Keratinocyte (primary cell): ENCODE results near the gene GOLGA6A. TPM values are rescaled to one million over a fixed set of nuclear protein-coding genes. Genes with fewer than 3 reads are reported as not detected.
"Not testable (repeated sequence)": the region's sequence is repeated elsewhere in the genome, so short reads cannot be mapped to it uniquely, and the experiment has no call there.

Source experiments
- DNase-seq: peaks from one replicate; pipeline ENCODE4 v3.0.0-alpha.2; 2011; ENCODE audit warnings: low read depth, missing footprints, low spot score
- FAIRE-seq: peaks from 2 replicates; lab custom pipeline; 2011; peaks lifted over from hg19 to GRCh38; lab: Jason Lieb, UNC
- H2AFZ ChIP-seq: 2 replicates; pipeline ENCODE4 v1.6.0; 2012; ENCODE audit warnings: low read length, control low read depth, inconsistent platforms; ENCODE audit not compliant: control insufficient read depth
- H3K27ac ChIP-seq: 2 replicates; pipeline ENCODE4 v1.5.1; 2011; ENCODE audit warnings: low read length; ENCODE audit not compliant: control insufficient read depth, insufficient read depth
- H3K27me3 ChIP-seq: 3 replicates; pipeline ENCODE4 v1.6.0; 2011; ENCODE audit warnings: low read length; ENCODE audit not compliant: control insufficient read depth, insufficient read depth; ENCODE audit errors: extremely low read depth
- H3K36me3 ChIP-seq, 2 experiments: 2 replicates in 1 of 2; 3 replicates in 1 of 2; pipeline ENCODE4 v1.5.1; 2011; ENCODE audit warnings: low read length in 2 of 2, mild to moderate bottlenecking in 1 of 2; ENCODE audit not compliant: control insufficient read depth in 2 of 2, insufficient read depth in 2 of 2; ENCODE audit errors: extremely low read depth in 1 of 2
- H3K4me1 ChIP-seq: 3 replicates; pipeline ENCODE4 v1.5.1; 2011; ENCODE audit warnings: low read length; ENCODE audit not compliant: control insufficient read depth, insufficient read depth; ENCODE audit errors: extremely low read depth
- H3K4me2 ChIP-seq: 3 replicates; pipeline ENCODE4 v1.6.0; 2011; ENCODE audit warnings: low read depth, low read length; ENCODE audit not compliant: control insufficient read depth, insufficient read depth; ENCODE audit errors: extremely low read depth
- H3K4me3 ChIP-seq, 3 experiments: fragments of 200-600 bp in 1 of 3; sonication (generic) in 1 of 3; 2 replicates in 2 of 3; 3 replicates in 1 of 3; pipeline ENCODE4 v1.5.1; 2011 to 2016; ENCODE audit warnings: low read length in 3 of 3, mild to moderate bottlenecking in 3 of 3, control low read depth in 2 of 3, inconsistent platforms in 1 of 3, low read depth in 1 of 3, mixed read lengths in 1 of 3, mixed run types in 1 of 3, moderate library complexity in 1 of 3; ENCODE audit not compliant: control insufficient read depth in 2 of 3, insufficient read depth in 2 of 3; ENCODE audit errors: extremely low read depth in 1 of 3
- H3K79me2 ChIP-seq: 2 replicates; pipeline ENCODE4 v1.6.0; 2012; ENCODE audit warnings: low read length; ENCODE audit not compliant: control insufficient read depth, insufficient read depth
- H3K9ac ChIP-seq: 3 replicates; pipeline ENCODE4 v1.6.0; 2011; ENCODE audit warnings: low read length; ENCODE audit not compliant: control insufficient read depth, insufficient read depth; ENCODE audit errors: extremely low read depth
- H3K9me1 ChIP-seq: 3 replicates; pipeline ENCODE4 v1.6.0; 2011; ENCODE audit warnings: low read length; ENCODE audit not compliant: control insufficient read depth, insufficient read depth; ENCODE audit errors: extremely low read depth
- H3K9me3 ChIP-seq: 2 replicates; pipeline ENCODE4 v1.5.1; 2012; ENCODE audit warnings: low read depth, low read length; ENCODE audit not compliant: control insufficient read depth
- H4K20me1 ChIP-seq: 3 replicates; pipeline ENCODE4 v1.6.0; 2011; ENCODE audit warnings: low read length; ENCODE audit not compliant: control insufficient read depth, insufficient read depth; ENCODE audit errors: extremely low read depth
- CTCF ChIP-seq, 3 experiments: IDR thresholded peaks in 1 of 3; conservative IDR thresholded peaks in 1 of 3; optimal IDR thresholded peaks in 1 of 3; 2 replicates in 2 of 3; 3 replicates in 1 of 3; pipeline versions ENCODE3 to v1.5.1; 2011; ENCODE audit warnings: low read length in 3 of 3, mild to moderate bottlenecking in 3 of 3, moderate library complexity in 2 of 3, control low read depth in 1 of 3, inconsistent platforms in 1 of 3; ENCODE audit not compliant: insufficient read depth in 2 of 3; ENCODE audit errors: extremely low read depth in 1 of 3
- EZH2 ChIP-seq: IDR thresholded peaks from one replicate; pipeline ENCODE4 v1.6.1; 2012; ENCODE audit warnings: inconsistent platforms, mild to moderate bottlenecking, low read length, moderate library complexity
- dilution Hi-C: fragments of 300-500 bp; cut with MboI; formaldehyde crosslinking; loops from one replicate; pipeline ENCODE4 v1.7.0; 2020; ENCODE audit warnings: low sequenced_read_pairs; ENCODE audit not compliant: extremely low pct_ligation_motif_present
- polyA plus RNA-seq, 5 experiments: library from polyadenylated mRNA; depleted of rRNA in 3 of 5; stranded (reverse) in 3 of 5; stranded (forward) in 1 of 5; unstranded in 1 of 5; fragments of >200 nt; gene quantifications; 1 replicate in 1 of 5; 2 replicates in 3 of 5; 3 replicates in 1 of 5; pipeline versions ENCODE4 v1.2.1 to v1.2.3, GENCODE V29; 2011 to 2012; ENCODE audit warnings: missing spikeins in 2 of 5, low read depth in 1 of 5, low replicate concordance in 1 of 5

Gene GOLGA6A
- polyA plus RNA-seq, 1 donor (not counting 4 experiments of a cell fraction or from before 2014, with no cell fraction given): not detected

- H3K4me1 ChIP-seq, H3K27ac ChIP-seq, H3K79me2 ChIP-seq, H3K9me3 ChIP-seq, DNase-seq, H3K4me3 ChIP-seq, H3K9me1 ChIP-seq, FAIRE-seq, H2AFZ ChIP-seq, H3K36me3 ChIP-seq, H3K27me3 ChIP-seq, dilution Hi-C loops, H4K20me1 ChIP-seq, H3K4me2 ChIP-seq, H3K9ac ChIP-seq: not testable (repeated sequence)
Measured at GRCh38 chr15:74063425-74064146, 18.8 kb downstream of the GOLGA6A start.

GRCh38 chr15:74062671-74063070 lies 19.7 kb downstream of the GOLGA6A start:
- no peak overlapping the region for H3K27ac ChIP-seq
- H3K9me3 ChIP-seq: peaks cover 2% of the 10 kb centered on the region
- H4K20me1 ChIP-seq: no peaks in the 10 kb centered on the region
- no peak for FAIRE-seq
- H3K4me2 ChIP-seq: no peak overlapping the region
- no peak overlapping the region for H3K9ac ChIP-seq
- no peak overlapping the region for H2AFZ ChIP-seq
- H3K79me2 ChIP-seq: no peaks in the 10 kb centered on the region
- no peaks in the 10 kb centered on the region for H3K9me1 ChIP-seq
- DNase-seq: no peak
- TF ChIP-seq EZH2 (no peak), CTCF (optimal IDR thresholded peaks at IDR 0.05 in 1 of 3, IDR thresholded peaks at IDR 0.05 in 1 of 3, conservative IDR thresholded peaks at IDR 0.05 in 1 of 3; ENCODE audit: extremely low read depth in 1 of 3, insufficient read depth in 2 of 3, low read length in 3 of 3) (no peak)
- no peak overlapping the region for H3K4me3 ChIP-seq
- no peaks in the 10 kb centered on the region for H3K27me3 ChIP-seq
- H3K4me1 ChIP-seq: no peaks in the 10 kb centered on the region
- dilution Hi-C loops: no loop called here
- no peaks in the 10 kb centered on the region for H3K36me3 ChIP-seq

GRCh38 chr15:74062236-74062635 lies 20.1 kb downstream of the GOLGA6A start:
- Histone ChIP-seq H3K27ac (no peak overlapping the region), H3K4me2 (no peak overlapping the region), H3K4me3 (no peak overlapping the region), H3K9ac (no peak overlapping the region), H3K4me1 (no peaks in the 10 kb centered on the region), H3K36me3 (no peaks in the 10 kb centered on the region), H2AFZ (no peak overlapping the region), H3K27me3 (no peaks in the 10 kb centered on the region), H3K9me1 (no peaks in the 10 kb centered on the region), H4K20me1 (no peaks in the 10 kb centered on the region), H3K9me3 (peaks cover 2% of the 10 kb centered on the region), H3K79me2 (no peaks in the 10 kb centered on the region)
- no peak for FAIRE-seq
- dilution Hi-C loops: no loop called here
- no peak for TF ChIP-seq CTCF (optimal IDR thresholded peaks at IDR 0.05 in 1 of 3, IDR thresholded peaks at IDR 0.05 in 1 of 3, conservative IDR thresholded peaks at IDR 0.05 in 1 of 3; ENCODE audit: extremely low read depth in 1 of 3, insufficient read depth in 2 of 3, low read length in 3 of 3)
- TF ChIP-seq EZH2: no peak
- DNase-seq: no peak
